Esophagus muscularis mucosa (tissue), 2 donors: ENCODE results near the gene PCBP4.

Source experiments
- EP300 ChIP-seq: sonication (generic); formaldehyde crosslinking; IDR thresholded peaks from one replicate; pipeline ENCODE4 v1.6.1; 2017; ENCODE audit warnings: antibody characterized with exemption
- POLR2A ChIP-seq: fragments of 450-650 bp; IDR thresholded peaks from one replicate; pipeline ENCODE4 v1.6.1; 2017; ENCODE audit warnings: antibody characterized with exemption, moderate library complexity, mild to moderate bottlenecking, low read depth

DNA sequence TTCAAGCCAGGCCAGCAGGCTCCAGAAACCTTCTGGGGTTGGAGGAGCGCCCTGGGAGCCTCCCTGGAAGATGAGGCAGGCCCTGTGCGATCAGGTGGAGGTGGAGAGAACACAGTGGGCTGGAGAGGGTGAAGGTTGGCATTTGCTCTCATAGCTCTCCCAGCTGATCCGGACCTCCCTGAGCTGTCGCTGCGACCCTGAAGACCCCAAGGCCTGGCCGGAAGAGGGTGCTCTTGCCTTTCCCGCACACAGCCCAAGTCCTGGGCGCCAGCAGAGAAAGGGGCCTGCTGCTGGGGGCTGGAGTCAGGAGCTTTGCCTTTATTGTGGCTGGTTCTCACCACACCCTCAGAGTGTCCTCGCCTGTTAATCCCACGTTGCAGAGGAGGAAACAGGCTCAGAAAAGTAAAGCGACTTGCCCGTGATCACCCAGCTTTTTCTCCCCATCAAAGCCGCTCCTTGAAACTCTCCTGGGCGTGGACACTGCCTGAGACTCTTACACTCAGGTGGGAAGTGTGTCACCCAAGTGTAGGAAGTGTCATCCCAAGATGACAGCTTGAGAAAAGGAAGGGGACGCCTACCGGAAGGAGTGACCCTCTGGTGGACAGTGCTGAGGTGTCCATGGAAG, 37.0 kb upstream of the PCBP4 start:
- no peak for TF ChIP-seq POLR2A
- no peak for TF ChIP-seq EP300
